ENCODE data around the gene ATP6V1F.

Gene ATP6V1F

DNA sequence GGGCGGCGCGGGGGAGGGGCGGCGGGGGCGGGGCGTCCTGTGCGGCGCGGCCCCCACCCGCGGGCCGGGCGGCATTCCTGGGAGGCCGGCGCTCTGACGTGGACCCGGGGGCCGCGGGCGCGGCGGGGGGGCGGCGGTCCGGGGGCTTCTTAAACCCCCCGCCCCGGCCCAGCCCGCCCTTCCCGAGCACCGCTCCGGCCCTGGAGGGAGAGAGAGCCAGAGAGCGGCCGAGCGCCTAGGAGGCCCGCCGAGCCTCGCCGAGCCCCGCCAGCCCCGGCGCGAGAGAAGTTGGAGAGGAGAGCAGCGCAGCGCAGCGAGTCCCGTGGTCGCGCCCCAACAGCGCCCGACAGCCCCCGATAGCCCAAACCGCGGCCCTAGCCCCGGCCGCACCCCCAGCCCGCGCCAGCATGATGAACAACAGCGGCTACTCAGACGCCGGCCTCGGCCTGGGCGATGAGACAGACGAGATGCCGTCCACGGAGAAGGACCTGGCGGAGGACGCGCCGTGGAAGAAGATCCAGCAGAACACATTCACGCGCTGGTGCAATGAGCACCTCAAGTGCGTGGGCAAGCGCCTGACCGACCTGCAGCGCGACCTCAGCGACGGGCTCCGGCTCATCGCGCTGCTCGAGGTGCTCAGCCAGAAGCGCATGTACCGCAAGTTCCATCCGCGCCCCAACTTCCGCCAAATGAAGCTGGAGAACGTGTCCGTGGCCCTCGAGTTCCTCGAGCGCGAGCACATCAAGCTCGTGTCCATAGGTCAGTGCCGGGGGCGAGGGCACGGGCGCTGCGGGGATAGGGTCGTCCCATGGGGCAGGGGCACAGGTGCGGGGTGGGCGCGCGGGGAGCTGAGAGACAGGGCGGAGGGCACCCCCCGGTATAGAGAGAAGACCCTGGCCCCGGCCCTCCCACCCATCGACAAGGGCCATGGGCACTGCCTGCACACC lies 32.2 kb upstream of the ATP6V1F start, which contains the start of gene FLNC:
Gene FLNC (plus strand): TSS at position 176 of the 947 bp plus-strand sequence. CDS start 232 bp downstream, at position 408.
- no peaks in the 10 kb centered on the region for H3K9me3 ChIP-seq (ENCODE audit: control insufficient read depth, insufficient read depth, low read depth, low read length)
- peak within 1 kb of the TSS; percentile 26; the same call in 1 of the 2 replicates for H3K27ac ChIP-seq (ENCODE audit: low read depth, low read length)
- H3K27me3 ChIP-seq (ENCODE audit: control insufficient read depth, insufficient read depth, low read length), result peaks cover 18% of the 10 kb centered on the region
- H3K4me1 ChIP-seq (ENCODE audit: control insufficient read depth, insufficient read depth, low read length), result peaks cover 47% of the 10 kb centered on the region
- H3K9ac ChIP-seq (ENCODE audit: low read length), result peak within 1 kb of the TSS; percentile 87
- H3K4me3 ChIP-seq (ENCODE audit: low read depth, low read length), result peak within 1 kb of the TSS; percentile 76
- H3K36me3 ChIP-seq (ENCODE audit: control insufficient read depth, insufficient read depth, low read length), result peaks cover 7% of the 10 kb centered on the region; the same call in 1 of the 2 replicates

DNA sequence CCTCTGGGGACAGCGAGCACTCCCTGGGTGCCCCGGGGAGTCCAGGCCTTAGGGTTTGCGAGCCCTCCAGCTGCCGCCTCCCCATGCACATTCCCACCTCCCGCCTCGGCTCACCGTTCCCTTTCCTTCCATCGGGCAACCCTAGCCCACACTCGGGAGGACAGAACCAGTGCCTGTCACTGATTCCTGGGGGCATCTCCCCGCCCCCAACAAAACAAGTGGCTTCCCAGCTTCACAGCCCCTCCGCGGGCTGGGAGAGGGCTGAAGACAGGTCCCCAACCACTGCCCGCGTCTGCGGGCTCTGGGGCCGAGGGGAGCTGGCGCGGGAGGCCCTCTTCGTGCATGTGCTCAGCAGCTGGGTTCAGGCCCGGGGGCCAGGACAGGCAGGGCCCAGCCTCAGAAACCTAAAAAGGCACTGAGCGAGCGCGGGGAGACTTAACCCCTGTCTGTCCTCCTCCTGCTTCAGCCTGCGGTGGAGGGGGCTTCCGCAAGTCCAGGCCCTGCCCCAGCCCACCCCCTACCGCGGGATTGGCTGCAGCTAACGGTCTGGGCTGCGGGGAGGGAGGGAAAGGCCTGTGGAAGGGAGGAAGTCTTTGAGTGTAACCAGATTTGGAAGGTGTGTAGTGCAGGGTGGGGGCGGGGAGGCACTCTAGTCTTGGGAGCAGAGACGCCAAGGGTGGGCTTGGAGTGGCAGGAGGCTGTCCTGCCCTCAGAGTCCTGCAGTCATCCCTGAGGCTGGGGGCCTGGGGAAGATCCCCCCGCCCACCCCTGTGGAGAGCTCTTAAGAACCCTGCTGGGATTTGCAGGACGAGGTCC lies 31.3 kb upstream of the ATP6V1F start:
- H3K9ac ChIP-seq (ENCODE audit: low read length), result peak overlapping the region; percentile 81
- H3K9me3 ChIP-seq (ENCODE audit: control insufficient read depth, insufficient read depth, low read depth, low read length), result no peaks in the 10 kb centered on the region
- peak overlapping the region; percentile 26; the same call in 1 of the 2 replicates for H3K27ac ChIP-seq (ENCODE audit: low read depth, low read length)
- H3K4me1 ChIP-seq (ENCODE audit: control insufficient read depth, insufficient read depth, low read length), result peaks cover 47% of the 10 kb centered on the region
- peaks cover 16% of the 10 kb centered on the region; the same call in 1 of the 2 replicates for H3K36me3 ChIP-seq (ENCODE audit: control insufficient read depth, insufficient read depth, low read length)
- peak overlapping the region; percentile 76 for H3K4me3 ChIP-seq (ENCODE audit: low read depth, low read length)
- H3K27me3 ChIP-seq (ENCODE audit: control insufficient read depth, insufficient read depth, low read length), result peaks cover 18% of the 10 kb centered on the region

DNA sequence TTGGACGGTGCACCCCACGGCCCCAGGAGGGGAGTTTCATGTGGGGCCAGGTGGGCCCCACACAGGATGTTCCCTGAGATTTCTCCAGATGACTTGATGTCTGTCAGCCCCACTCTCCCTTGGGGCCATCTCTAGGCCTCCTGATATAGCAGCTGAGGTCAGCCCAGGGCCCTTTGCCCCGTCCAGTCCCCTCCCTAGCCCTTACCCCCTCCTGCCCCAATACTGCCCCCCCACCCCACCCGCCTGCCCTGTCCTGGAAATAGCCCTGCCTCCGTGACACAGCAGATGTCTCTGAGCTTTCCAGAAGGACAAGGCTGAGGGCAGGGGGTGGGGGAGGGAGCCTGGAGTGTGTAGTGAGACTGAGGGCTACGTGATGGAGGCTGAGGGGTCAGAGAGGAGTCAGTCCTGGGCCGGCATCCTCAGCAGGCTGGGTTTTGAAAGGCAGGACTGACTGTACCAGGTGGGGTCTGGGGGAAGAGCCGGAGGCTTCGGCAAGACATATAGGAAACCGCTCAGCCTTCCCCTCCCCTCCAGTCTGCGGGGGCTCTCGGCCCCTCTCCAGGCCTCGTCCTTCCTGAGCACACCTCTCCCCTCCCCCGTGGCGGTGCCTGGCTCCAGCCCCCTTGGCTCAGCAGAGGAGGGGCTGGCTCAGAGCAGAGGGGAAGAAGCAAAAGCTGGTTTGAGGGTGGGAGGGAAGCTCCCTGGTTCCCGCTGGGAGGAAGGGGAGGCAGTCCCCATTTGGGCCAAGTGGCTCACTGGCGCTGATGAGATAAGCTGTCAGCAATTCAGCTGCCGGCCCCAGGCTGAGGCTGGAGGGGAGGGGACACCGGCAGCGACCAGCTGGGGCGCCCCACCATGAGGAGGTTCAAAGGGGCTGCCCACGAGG lies 30.4 kb upstream of the ATP6V1F start:
- H3K4me1 ChIP-seq (ENCODE audit: control insufficient read depth, insufficient read depth, low read length), result peaks cover 42% of the 10 kb centered on the region
- H3K9ac ChIP-seq (ENCODE audit: low read length), result peak overlapping the region; percentile 81
- H3K27me3 ChIP-seq (ENCODE audit: control insufficient read depth, insufficient read depth, low read length), result peaks cover 18% of the 10 kb centered on the region
- H3K36me3 ChIP-seq (ENCODE audit: control insufficient read depth, insufficient read depth, low read length), result peaks cover 23% of the 10 kb centered on the region; the same call in 1 of the 2 replicates
- no peaks in the 10 kb centered on the region for H3K9me3 ChIP-seq (ENCODE audit: control insufficient read depth, insufficient read depth, low read depth, low read length)
- peak overlapping the region; percentile 76 for H3K4me3 ChIP-seq (ENCODE audit: low read depth, low read length)
- peak overlapping the region; percentile 19; the same call in 1 of the 2 replicates for H3K27ac ChIP-seq (ENCODE audit: low read depth, low read length)

DNA sequence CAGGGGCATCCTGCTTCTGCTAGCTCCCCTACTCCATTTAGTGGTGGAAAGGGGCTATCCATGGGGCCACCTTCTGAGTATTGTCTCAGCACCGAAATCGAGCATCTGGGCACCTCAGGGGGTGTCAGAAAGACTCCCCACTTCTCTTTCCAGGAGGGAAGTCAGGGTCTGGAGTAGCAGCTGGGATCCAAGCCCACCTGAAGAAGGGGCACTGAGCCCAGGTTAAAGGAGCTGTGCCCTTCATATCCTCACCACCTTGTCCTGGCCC lies 29.8 kb upstream of the ATP6V1F start:
- Histone ChIP-seq H3K27me3 (ENCODE audit: control insufficient read depth, insufficient read depth, low read length) (peaks cover 18% of the 10 kb centered on the region), H3K27ac (ENCODE audit: low read depth, low read length) (no peak overlapping the region; the same call in 1 of the 2 replicates), H3K36me3 (ENCODE audit: control insufficient read depth, insufficient read depth, low read length) (peaks cover 29% of the 10 kb centered on the region; the same call in 1 of the 2 replicates), H3K4me3 (ENCODE audit: low read depth, low read length) (peak overlapping the region; percentile 76), H3K4me1 (ENCODE audit: control insufficient read depth, insufficient read depth, low read length) (peaks cover 36% of the 10 kb centered on the region), H3K9me3 (ENCODE audit: control insufficient read depth, insufficient read depth, low read depth, low read length) (no peaks in the 10 kb centered on the region), H3K9ac (ENCODE audit: low read length) (peak overlapping the region; percentile 62)

DNA sequence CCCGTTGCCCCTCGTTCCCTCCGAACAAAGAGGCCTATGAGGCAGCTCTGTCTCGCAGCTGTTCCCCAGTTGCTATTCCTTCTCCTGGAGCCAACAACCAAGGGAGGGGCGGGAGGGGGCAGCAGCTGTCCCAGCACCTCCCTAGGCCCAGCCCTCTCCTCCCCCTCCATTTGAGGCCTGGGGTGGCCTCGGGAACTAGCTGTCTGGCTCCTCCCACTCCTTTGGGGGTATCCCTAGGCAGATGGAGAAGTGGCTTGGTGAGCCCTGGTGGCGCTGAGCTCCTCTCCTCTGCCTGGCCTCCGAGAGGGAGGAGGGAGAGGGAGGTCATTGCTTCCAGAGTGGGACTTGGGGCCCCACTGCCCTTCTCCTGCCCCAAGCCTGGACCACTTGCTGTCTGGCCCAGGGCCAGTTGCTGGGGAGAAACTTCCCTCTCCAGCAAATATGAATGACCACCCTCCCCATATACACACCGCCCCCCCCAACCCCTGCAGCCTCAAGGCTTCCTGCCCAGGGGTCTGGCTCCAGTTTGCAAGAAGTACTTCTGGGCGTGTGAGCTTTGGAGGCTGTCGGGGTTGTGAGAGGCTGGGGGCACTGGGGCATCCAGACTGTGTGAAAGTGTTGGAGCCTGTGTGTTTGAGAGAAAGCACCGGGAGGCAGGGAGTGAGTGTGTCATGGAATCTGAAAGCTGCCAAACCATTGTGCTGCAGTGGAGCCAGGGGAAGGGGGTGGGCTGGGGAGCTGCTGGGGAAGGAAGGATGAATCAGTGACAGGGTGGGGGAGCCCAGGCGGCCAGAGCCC lies 29.3 kb upstream of the ATP6V1F start:
- no peak overlapping the region for H3K27ac ChIP-seq (ENCODE audit: low read depth, low read length)
- H3K27me3 ChIP-seq (ENCODE audit: control insufficient read depth, insufficient read depth, low read length), result peaks cover 18% of the 10 kb centered on the region
- peak overlapping the region; percentile 76; the same call in 1 of the 2 replicates for H3K4me3 ChIP-seq (ENCODE audit: low read depth, low read length)
- peaks cover 31% of the 10 kb centered on the region for H3K4me1 ChIP-seq (ENCODE audit: control insufficient read depth, insufficient read depth, low read length)
- H3K36me3 ChIP-seq (ENCODE audit: control insufficient read depth, insufficient read depth, low read length), result peaks cover 34% of the 10 kb centered on the region; the same call in 1 of the 2 replicates
- H3K9me3 ChIP-seq (ENCODE audit: control insufficient read depth, insufficient read depth, low read depth, low read length), result no peaks in the 10 kb centered on the region
- H3K9ac ChIP-seq (ENCODE audit: low read length), result peak overlapping the region; percentile 62

DNA sequence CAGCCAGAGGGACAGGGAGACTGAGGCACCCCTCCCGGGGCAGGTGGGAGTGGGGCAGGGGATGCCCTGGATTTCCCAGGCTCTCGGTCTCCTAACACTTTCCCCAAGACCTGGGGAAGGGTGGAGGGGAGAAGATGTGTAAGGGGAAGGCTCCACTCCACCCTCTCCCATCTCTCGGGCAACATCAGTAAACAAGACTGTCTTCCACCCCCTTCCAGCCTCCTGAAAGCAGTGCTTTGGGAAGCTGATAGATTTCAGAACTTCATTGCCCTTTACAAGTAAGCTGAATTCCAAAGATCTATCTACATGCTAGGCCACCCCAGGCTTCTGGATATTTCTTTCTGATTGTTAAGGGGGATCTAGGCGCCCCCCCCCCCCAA lies 28.7 kb upstream of the ATP6V1F start:
- no peaks in the 10 kb centered on the region for H3K9me3 ChIP-seq (ENCODE audit: control insufficient read depth, insufficient read depth, low read depth, low read length)
- peaks cover 40% of the 10 kb centered on the region; the same call in 1 of the 2 replicates for H3K36me3 ChIP-seq (ENCODE audit: control insufficient read depth, insufficient read depth, low read length)
- peaks cover 18% of the 10 kb centered on the region for H3K27me3 ChIP-seq (ENCODE audit: control insufficient read depth, insufficient read depth, low read length)
- peak overlapping the region; percentile 19; the same call in 1 of the 2 replicates for H3K4me3 ChIP-seq (ENCODE audit: low read depth, low read length)
- H3K4me1 ChIP-seq (ENCODE audit: control insufficient read depth, insufficient read depth, low read length), result peaks cover 27% of the 10 kb centered on the region
- H3K27ac ChIP-seq (ENCODE audit: low read depth, low read length), result no peak overlapping the region
- H3K9ac ChIP-seq (ENCODE audit: low read length), result no peak overlapping the region

DNA sequence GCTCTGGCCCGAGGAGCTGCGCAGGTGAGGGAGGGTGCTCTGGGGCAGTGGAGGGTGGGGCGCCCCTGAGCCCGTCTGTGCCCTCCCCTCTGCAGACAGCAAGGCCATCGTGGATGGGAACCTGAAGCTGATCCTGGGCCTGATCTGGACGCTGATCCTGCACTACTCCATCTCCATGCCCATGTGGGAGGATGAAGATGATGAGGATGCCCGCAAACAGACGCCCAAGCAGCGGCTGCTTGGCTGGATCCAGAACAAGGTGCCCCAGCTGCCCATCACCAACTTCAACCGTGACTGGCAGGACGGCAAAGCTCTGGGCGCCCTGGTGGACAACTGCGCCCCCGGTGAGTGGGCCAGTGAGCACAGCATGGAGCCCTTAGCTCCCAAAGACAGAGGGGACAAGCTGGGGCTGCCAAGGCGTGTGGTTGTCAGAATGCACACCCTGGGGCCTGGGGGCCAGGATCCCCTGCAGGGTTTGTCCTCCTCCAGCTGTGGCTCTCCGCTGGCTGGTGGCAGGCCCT lies 27.4 kb upstream of the ATP6V1F start:
- Histone ChIP-seq H3K36me3 (ENCODE audit: control insufficient read depth, insufficient read depth, low read length) (peaks cover 51% of the 10 kb centered on the region; the same call in 1 of the 2 replicates), H3K4me1 (ENCODE audit: control insufficient read depth, insufficient read depth, low read length) (peaks cover 20% of the 10 kb centered on the region), H3K9ac (ENCODE audit: low read length) (no peak overlapping the region), H3K27ac (ENCODE audit: low read depth, low read length) (no peak overlapping the region), H3K27me3 (ENCODE audit: control insufficient read depth, insufficient read depth, low read length) (peaks cover 12% of the 10 kb centered on the region), H3K4me3 (ENCODE audit: low read depth, low read length) (no peak overlapping the region), H3K9me3 (ENCODE audit: control insufficient read depth, insufficient read depth, low read depth, low read length) (no peaks in the 10 kb centered on the region)

DNA sequence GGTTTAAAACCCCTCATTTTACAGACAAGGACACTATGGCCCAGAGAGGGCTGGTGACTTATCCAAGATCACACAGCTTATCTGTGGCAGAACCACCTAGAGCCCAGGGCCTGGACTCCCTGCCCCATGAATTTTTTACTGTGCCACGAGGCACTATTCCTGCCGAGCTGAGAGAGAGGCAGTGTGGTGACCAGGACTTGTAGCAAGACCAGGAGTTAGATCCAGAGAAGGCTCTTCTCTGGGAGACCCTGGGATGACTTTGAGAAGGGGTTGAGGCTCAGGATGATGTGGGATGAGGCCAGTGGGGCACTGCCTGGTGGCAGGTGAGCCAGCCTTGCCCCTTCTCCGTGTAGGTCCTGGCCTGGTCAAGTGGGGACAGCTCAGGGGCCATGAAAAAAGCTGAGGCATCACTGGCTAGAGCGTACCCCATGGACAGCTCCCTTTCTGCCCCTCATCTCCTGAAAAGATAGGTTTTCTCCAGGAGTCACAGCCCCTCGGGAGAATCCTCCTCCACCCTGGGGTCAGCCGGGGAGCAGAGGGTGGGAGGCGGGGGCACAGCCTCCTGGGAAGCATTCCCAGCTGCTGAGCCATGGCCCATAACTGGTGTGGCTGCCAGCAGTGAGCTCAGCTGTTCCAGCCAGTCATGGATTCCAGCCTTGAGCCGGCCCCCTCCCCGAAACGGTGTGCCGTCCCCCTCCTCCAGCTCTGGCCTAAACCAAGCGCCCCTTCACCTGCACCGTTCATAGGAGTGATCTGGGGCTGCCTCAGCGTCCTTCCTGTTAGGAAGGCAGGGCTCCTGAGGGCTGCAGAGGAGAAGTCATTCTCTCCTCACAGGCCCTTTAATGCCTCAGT lies 26.6 kb upstream of the ATP6V1F start:
- Histone ChIP-seq H3K4me3 (ENCODE audit: low read depth, low read length) (no peak overlapping the region), H3K9ac (ENCODE audit: low read length) (no peak overlapping the region), H3K36me3 (ENCODE audit: control insufficient read depth, insufficient read depth, low read length) (peaks cover 58% of the 10 kb centered on the region; the same call in 1 of the 2 replicates), H3K27ac (ENCODE audit: low read depth, low read length) (no peak overlapping the region), H3K9me3 (ENCODE audit: control insufficient read depth, insufficient read depth, low read depth, low read length) (no peaks in the 10 kb centered on the region), H3K4me1 (ENCODE audit: control insufficient read depth, insufficient read depth, low read length) (peaks cover 17% of the 10 kb centered on the region), H3K27me3 (ENCODE audit: control insufficient read depth, insufficient read depth, low read length) (peaks cover 6% of the 10 kb centered on the region; the same call in 1 of the 2 replicates)

DNA sequence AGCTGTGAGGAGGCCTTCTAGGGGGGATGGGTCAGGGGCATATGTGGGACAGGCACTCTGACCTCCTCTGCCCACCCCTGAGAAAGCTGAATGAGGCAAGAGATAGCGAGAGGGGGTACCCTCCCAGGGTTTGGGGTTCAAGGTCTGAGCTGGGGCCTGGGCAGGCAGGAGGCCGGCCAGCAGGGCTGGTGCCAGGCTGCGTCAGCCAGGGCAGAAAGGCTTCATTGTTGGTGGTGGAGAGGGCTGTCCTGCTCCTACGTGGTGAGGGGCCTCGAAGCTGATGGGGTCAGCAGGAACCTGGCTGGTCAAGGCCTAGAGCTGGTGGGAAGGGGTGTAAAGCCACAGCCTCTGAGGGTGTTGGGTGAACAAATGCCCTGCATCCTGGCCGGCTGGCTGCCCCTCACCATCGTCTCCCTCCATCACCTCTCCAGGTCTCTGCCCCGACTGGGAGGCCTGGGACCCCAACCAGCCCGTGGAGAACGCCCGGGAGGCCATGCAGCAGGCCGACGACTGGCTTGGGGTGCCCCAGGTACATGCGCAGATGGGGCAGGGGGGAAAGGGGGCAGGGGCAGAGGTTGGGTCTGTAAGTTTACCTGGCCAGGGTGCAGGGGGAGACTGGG lies 25.8 kb upstream of the ATP6V1F start:
- Histone ChIP-seq H3K27ac (ENCODE audit: low read depth, low read length) (no peak overlapping the region), H3K4me3 (ENCODE audit: low read depth, low read length) (no peak overlapping the region), H3K9ac (ENCODE audit: low read length) (no peak overlapping the region), H3K36me3 (ENCODE audit: control insufficient read depth, insufficient read depth, low read length) (peaks cover 66% of the 10 kb centered on the region; the same call in 1 of the 2 replicates), H3K4me1 (ENCODE audit: control insufficient read depth, insufficient read depth, low read length) (peaks cover 23% of the 10 kb centered on the region), H3K27me3 (ENCODE audit: control insufficient read depth, insufficient read depth, low read length) (no peaks in the 10 kb centered on the region), H3K9me3 (ENCODE audit: control insufficient read depth, insufficient read depth, low read depth, low read length) (no peaks in the 10 kb centered on the region)

Measured in HUES6 (cell line).